ENCODE results near the gene CXCL6. TPM values are rescaled to one million over a fixed set of nuclear protein-coding genes. Genes with fewer than 3 reads are reported as not detected.

Gene CXCL6
- polyA plus RNA-seq, 1 of the 3 experiments (the other 2 are of a cell fraction): 0.02 TPM

- Histone ChIP-seq H3K27me3 (ENCODE audit: insufficient read depth) (peaks cover 24% of the 10 kb centered on the region), H3K36me3 (replicated peaks in 1 of 2; ENCODE audit: control insufficient read depth in 1 of 2, insufficient read depth in 2 of 2, low read length in 1 of 2) (no peaks in the 10 kb centered on the region), H3K27ac (ENCODE audit: low read depth in 2 of 2, low read length in 1 of 2) (no peak overlapping the region), H3F3A (replicated peaks; ENCODE audit: insufficient read depth) (no peaks in the 10 kb centered on the region), H3K4me3 (ENCODE audit: low read depth in 2 of 2, low read length in 1 of 2) (no peak overlapping the region), H3K9ac (no peak overlapping the region), H3K9me3 (no peaks in the 10 kb centered on the region), H3K79me2 (ENCODE audit: insufficient read depth) (no peaks in the 10 kb centered on the region), H3K4me1 (ENCODE audit: control insufficient read depth in 1 of 2, insufficient read depth in 2 of 2, low read depth in 1 of 2, low read length in 1 of 2) (no peaks in the 10 kb centered on the region), H3K4me2 (no peak overlapping the region), H3K9me2 (no peaks in the 10 kb centered on the region), H2AFZ (ENCODE audit: low read depth) (no peak overlapping the region), H4K20me1 (ENCODE audit: insufficient read depth) (no peaks in the 10 kb centered on the region)
- TF ChIP-seq NFIC (IDR thresholded peaks at IDR 0.05; ENCODE audit: borderline replicate concordance): no peak
- no peak for TF ChIP-seq RAD21 (IDR thresholded peaks at IDR 0.05; ENCODE audit: low read length)
- TF ChIP-seq CHD2 (IDR thresholded peaks at IDR 0.05; ENCODE audit: low read length, partially characterized antibody): no peak
- TF ChIP-seq MAX (IDR thresholded peaks at IDR 0.05; ENCODE audit: low read depth): no peak
- TF ChIP-seq POLR2AphosphoS5 (IDR thresholded peaks at IDR 0.05; ENCODE audit: low read depth, low read length): no peak
- 6% methylated on average over 2 of the region's 2 CpGs for WGBS (ENCODE audit: low lambda C conversion rate)
- no peak for DNase-seq
- CTCF ChIA-PET: no interaction called here
- POLR2A ChIA-PET: no interaction called here
Measured at GRCh38 chr4:73874386-73874785, 37.9 kb downstream of the CXCL6 start.

DNA sequence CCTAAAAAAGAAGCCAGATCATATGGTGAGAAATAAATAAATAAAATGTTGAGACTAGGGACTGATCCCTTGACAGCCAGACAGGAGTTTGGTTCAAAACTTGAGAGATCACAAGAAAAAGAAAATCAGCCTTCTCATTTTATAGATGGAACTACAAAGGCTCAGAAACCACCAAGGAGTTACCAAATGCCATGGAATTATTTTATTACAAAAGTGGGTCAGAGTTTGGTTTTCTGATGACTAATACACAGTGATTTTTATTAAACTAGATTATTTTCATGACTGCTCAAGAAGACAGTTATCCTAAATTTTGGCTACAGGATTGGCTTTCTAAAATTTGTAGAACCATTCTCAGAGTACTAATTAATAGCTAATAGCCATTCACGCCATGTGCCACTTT is 38.9 kb downstream of the CXCL6 start:
- no peak for TF ChIP-seq EZH2phosphoT487 (IDR thresholded peaks at IDR 0.05; ENCODE audit: borderline replicate concordance, low read depth)
- no peak for TF ChIP-seq TCF12 (IDR thresholded peaks at IDR 0.05)
- no peak for TF ChIP-seq ELF1 (IDR thresholded peaks at IDR 0.05)
- no peak for TF ChIP-seq RCOR1 (IDR thresholded peaks at IDR 0.05; ENCODE audit: low read length)
- TF ChIP-seq EP300 (IDR thresholded peaks at IDR 0.05; ENCODE audit: borderline replicate concordance in 1 of 2, low read depth in 1 of 2, low read length in 1 of 2): no peak
- TF ChIP-seq FOXM1 (IDR thresholded peaks at IDR 0.05; ENCODE audit: low read depth): no peak
- no peak for TF ChIP-seq JUND (IDR thresholded peaks at IDR 0.05)
- no peak for TF ChIP-seq NFIC (IDR thresholded peaks at IDR 0.05; ENCODE audit: borderline replicate concordance)
- TF ChIP-seq YY1 (IDR thresholded peaks at IDR 0.05; ENCODE audit: low read depth): no peak
- DNase-seq: no peak

GRCh38 chr4:73883306-73883705 is 46.8 kb downstream of the CXCL6 start:
- Histone ChIP-seq H3K79me2 (ENCODE audit: insufficient read depth) (no peaks in the 10 kb centered on the region), H3K9me3 (no peaks in the 10 kb centered on the region), H3F3A (replicated peaks; ENCODE audit: insufficient read depth) (no peaks in the 10 kb centered on the region), H3K4me2 (no peak overlapping the region), H3K4me3 (ENCODE audit: low read depth in 2 of 2, low read length in 1 of 2) (no peak overlapping the region), H4K20me1 (ENCODE audit: insufficient read depth) (no peaks in the 10 kb centered on the region), H3K9ac (no peak overlapping the region), H3K27ac (ENCODE audit: low read depth in 2 of 2, low read length in 1 of 2) (no peak overlapping the region), H3K4me1 (ENCODE audit: control insufficient read depth in 1 of 2, insufficient read depth in 2 of 2, low read depth in 1 of 2, low read length in 1 of 2) (no peaks in the 10 kb centered on the region), H3K36me3 (replicated peaks in 1 of 2; ENCODE audit: control insufficient read depth in 1 of 2, insufficient read depth in 2 of 2, low read length in 1 of 2) (no peaks in the 10 kb centered on the region), H3K27me3 (ENCODE audit: insufficient read depth) (no peaks in the 10 kb centered on the region), H2AFZ (ENCODE audit: low read depth) (no peak overlapping the region), H3K9me2 (no peaks in the 10 kb centered on the region)
- ChIA-PET POLR2A (no interaction called here), CTCF (no interaction called here)
- no peak for DNase-seq
- TF ChIP-seq ZBTB33 (IDR thresholded peaks at IDR 0.05; ENCODE audit: borderline replicate concordance, low read depth) (no peak), USF1 (IDR thresholded peaks at IDR 0.05; ENCODE audit: borderline replicate concordance, low read depth) (no peak), TAF1 (IDR thresholded peaks at IDR 0.05; ENCODE audit: borderline replicate concordance, low read depth, low read length) (no peak)
- WGBS (ENCODE audit: low lambda C conversion rate): 9% methylated on average over 1 of the region's 1 CpG

More for the DNA sequence above, 38.9 kb downstream of the CXCL6 start:
- H2AFZ ChIP-seq (ENCODE audit: low read depth): no peak overlapping the region
- peaks cover 14% of the 10 kb centered on the region for H3K27me3 ChIP-seq (ENCODE audit: insufficient read depth)
- no peaks in the 10 kb centered on the region for H3K4me1 ChIP-seq (ENCODE audit: control insufficient read depth in 1 of 2, insufficient read depth in 2 of 2, low read depth in 1 of 2, low read length in 1 of 2)
- no peak overlapping the region for H3K27ac ChIP-seq (ENCODE audit: low read depth in 2 of 2, low read length in 1 of 2)
- H3F3A ChIP-seq (replicated peaks; ENCODE audit: insufficient read depth): no peaks in the 10 kb centered on the region
- H3K4me3 ChIP-seq (ENCODE audit: low read depth in 2 of 2, low read length in 1 of 2): no peak overlapping the region
- no peaks in the 10 kb centered on the region for H3K36me3 ChIP-seq (replicated peaks in 1 of 2; ENCODE audit: control insufficient read depth in 1 of 2, insufficient read depth in 2 of 2, low read length in 1 of 2)
- H3K9me3 ChIP-seq: no peaks in the 10 kb centered on the region
- no peaks in the 10 kb centered on the region for H3K79me2 ChIP-seq (ENCODE audit: insufficient read depth)
- no peaks in the 10 kb centered on the region for H3K9me2 ChIP-seq
- H3K4me2 ChIP-seq: no peak overlapping the region
- ChIA-PET POLR2A (no interaction called here), CTCF (no interaction called here)
- no peak overlapping the region for H3K9ac ChIP-seq
- no peaks in the 10 kb centered on the region for H4K20me1 ChIP-seq (ENCODE audit: insufficient read depth)
- WGBS (ENCODE audit: low lambda C conversion rate): 11% methylated on average over 1 of the region's 1 CpG
